Measurements from ENCODE around the gene PRKAG2. TPM values are rescaled to one million over a fixed set of nuclear protein-coding genes. Genes with fewer than 3 reads are reported as not detected.
A peak's percentile ranks its signal among the peaks of the same experiment; 100 is the strongest.

The PRKAG2 gene
- total and polyA plus RNA-seq, 9 donors = 9.3 to 37.7 (median 22.6) TPM

GRCh38 chr7:151769188-151769821, 107.6 kb downstream of the PRKAG2 start:
- TF ChIP-seq EP300 (IDR thresholded peaks at IDR 0.05) = no peak
- TF ChIP-seq POLR2A (IDR thresholded peaks at IDR 0.05) = no peak
- TF ChIP-seq CTCF (IDR thresholded peaks at IDR 0.05) = no peak
- peak in 1 of 5 donors; percentile 10 for DNase-seq
- Histone ChIP-seq H3K27me3 (no peaks in the 10 kb centered on the region), H3K4me1 (ENCODE audit: insufficient read depth) (no peaks in the 10 kb centered on the region), H3K9me3 (no peaks in the 10 kb centered on the region), H3K27ac (no peak overlapping the region), H3K36me3 (no peaks in the 10 kb centered on the region), H3K4me3 (no peak overlapping the region)
- WGBS, 3 donors = 88 to 91% (median 90%) methylated on average over 11 of the region's 11 CpGs
- intact Hi-C loops (cut with DNase I) = loop anchor here in 1 of 4 donors (10.0 kb wide), 1 partner anchor 405 kb away; no protein-coding TSS in a partner anchor

GRCh38 chr7:151768805-151769187, 108.1 kb downstream of the PRKAG2 start:
- no peak for DNase-seq
- H3K27ac ChIP-seq = no peak overlapping the region
- TF ChIP-seq CTCF (IDR thresholded peaks at IDR 0.05) (no peak), EP300 (IDR thresholded peaks at IDR 0.05) (no peak), POLR2A (IDR thresholded peaks at IDR 0.05) (no peak)
- H3K36me3 ChIP-seq = no peaks in the 10 kb centered on the region
- H3K4me1 ChIP-seq (ENCODE audit: insufficient read depth) = no peaks in the 10 kb centered on the region
- H3K4me3 ChIP-seq = no peak overlapping the region
- H3K9me3 ChIP-seq = no peaks in the 10 kb centered on the region
- no peaks in the 10 kb centered on the region for H3K27me3 ChIP-seq
- intact Hi-C loops (cut with DNase I) = loop anchor here in 1 of 4 donors (10.0 kb wide), 1 partner anchor 404 kb away; no protein-coding TSS in a partner anchor
- 88 to 93% (median 92%) methylated on average over 2 of the region's 2 CpGs for WGBS, 3 donors

GRCh38 chr7:151767557-151767956, 109.4 kb downstream of the PRKAG2 start:
- Histone ChIP-seq H3K27me3 (no peaks in the 10 kb centered on the region), H3K4me1 (ENCODE audit: insufficient read depth) (no peaks in the 10 kb centered on the region), H3K9me3 (no peaks in the 10 kb centered on the region), H3K4me3 (no peak overlapping the region), H3K36me3 (no peaks in the 10 kb centered on the region), H3K27ac (no peak overlapping the region)
- 92 to 99% (median 97%) methylated on average over 4 of the region's 4 CpGs for WGBS, 3 donors
- intact Hi-C loops (cut with DNase I) = loop anchor here in 1 of 4 donors (10.0 kb wide), 1 partner anchor 403 kb away; no protein-coding TSS in a partner anchor
- no peak for DNase-seq
- TF ChIP-seq POLR2A (IDR thresholded peaks at IDR 0.05) (no peak), EP300 (IDR thresholded peaks at IDR 0.05) (no peak), CTCF (IDR thresholded peaks at IDR 0.05) (no peak)

GRCh38 chr7:151764056-151764920, 112.6 kb downstream of the PRKAG2 start:
- Histone ChIP-seq H3K4me1 (ENCODE audit: insufficient read depth) (peaks cover 1% of the 10 kb centered on the region), H3K27ac (no peak overlapping the region), H3K36me3 (no peaks in the 10 kb centered on the region), H3K9me3 (no peaks in the 10 kb centered on the region), H3K4me3 (no peak overlapping the region), H3K27me3 (no peaks in the 10 kb centered on the region)
- intact Hi-C loops (cut with DNase I) = loop anchor here in 2 of 4 donors (5.0 to 10.0 kb wide), 2 partner anchors 399 to 452 kb away; no protein-coding TSS in a partner anchor
- no peak for DNase-seq
- TF ChIP-seq CTCF (IDR thresholded peaks at IDR 0.05) (no peak), POLR2A (IDR thresholded peaks at IDR 0.05) (no peak), EP300 (IDR thresholded peaks at IDR 0.05) (no peak)
- 91 to 95% (median 92%) methylated on average over 13 of the region's 13 CpGs for WGBS, 3 donors
